Stimulated activated naive CD4-positive, alpha-beta T cell (primary cell): ENCODE results near the gene NFE2L1.

ENCODE experiments used
- DNase-seq, 6 experiments: peaks; one replicate each; lab custom pipeline; 2025; lab: John Stamatoyannopoulos, UW

Gene NFE2L1

GRCh38 chr17:48110761-48111160 is 62.6 kb downstream of the NFE2L1 start:
- DNase-seq = no peak
